ENCODE results near the gene TPK1.

TPK1 gene

GRCh38 chr7:144407266-144407931 is 428.5 kb downstream of the TPK1 start:
- no peak for DNase-seq (ENCODE audit: low read depth)

DNA sequence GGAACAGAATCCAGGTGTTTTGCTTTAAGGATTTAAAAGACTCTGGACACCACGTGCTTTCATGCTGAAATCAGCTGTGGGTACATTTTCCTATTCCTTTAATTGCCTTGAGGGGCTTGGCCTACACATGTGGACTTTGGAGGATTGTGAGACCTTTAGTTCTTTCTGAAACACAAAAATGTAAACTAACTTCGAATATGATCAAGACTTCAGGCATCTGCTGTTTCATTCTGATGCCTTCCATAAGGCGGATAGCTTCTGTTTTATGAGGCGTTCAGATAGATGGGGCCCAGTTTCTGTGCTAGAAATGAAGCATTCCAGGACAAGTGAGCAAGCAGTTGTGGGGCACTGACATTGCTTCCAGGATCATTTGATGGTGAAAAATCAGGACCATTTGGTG is 430.9 kb downstream of the TPK1 start:
- no peak for DNase-seq (ENCODE audit: low read depth)

- no peak for DNase-seq (ENCODE audit: low read depth)
Measured at GRCh38 chr7:144403649-144404061, 432.2 kb downstream of the TPK1 start, which contains the start of gene NOBOX. TSS of gene NOBOX (minus strand) at chr7:144403693.

DNA sequence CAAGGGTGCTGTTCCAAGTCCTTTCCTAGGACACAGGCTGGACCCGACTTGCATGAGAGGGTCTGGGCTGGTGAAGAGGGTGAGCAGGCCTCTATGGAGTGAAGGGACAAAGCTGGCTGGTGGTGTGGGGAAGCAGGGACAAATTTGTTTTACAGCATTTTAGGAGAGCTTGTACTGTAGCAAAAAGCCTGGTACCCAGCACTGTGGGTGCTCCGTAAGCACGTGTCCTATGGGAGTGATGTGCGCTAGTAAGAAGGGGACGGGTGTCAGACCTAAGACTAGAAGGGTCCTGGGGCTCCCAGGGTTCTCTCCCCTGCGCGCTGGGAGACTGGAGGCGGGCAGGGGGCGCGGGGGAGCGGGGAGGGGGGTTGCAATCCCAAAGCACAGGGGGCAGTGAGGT is 432.8 kb downstream of the TPK1 start:
- no peak for DNase-seq (ENCODE audit: low read depth)

Data from stimulated activated CD8-positive, alpha-beta memory T cell treated with anti-CD3 and anti-CD28 coated beads, Interleukin-15, amount 100 ng/mL, for 1 hour (primary cell).